Right lobe of liver (tissue), 4 donors: ENCODE results near the gene CBX5.

Experiments
- POLR2A ChIP-seq: fragments of 450-650 bp; IDR thresholded peaks from one replicate; pipeline ENCODE4 v1.6.1; 2017; ENCODE audit warnings: antibody characterized with exemption, mild to moderate bottlenecking
- TF ChIP-seq, protein P1 (sequence below), 4 donors: fragments of 200-600 bp in 3 of 4; fragments of 450-650 bp in 1 of 4; IDR thresholded peaks; one replicate each; pipeline versions ENCODE4 v1.5.1 to v1.8.0; 2016 to 2022; ENCODE audit warnings: antibody characterized with exemption in 4 of 4, mild to moderate bottlenecking in 2 of 4
- donor health status: DM: no; HTN: no; CAD: no.
- donor health status: DM: no; HTN: no; CAD: no.
- donor health status: DM: no; HTN: yes; CAD: no.

- TF ChIP-seq, protein P1, sequence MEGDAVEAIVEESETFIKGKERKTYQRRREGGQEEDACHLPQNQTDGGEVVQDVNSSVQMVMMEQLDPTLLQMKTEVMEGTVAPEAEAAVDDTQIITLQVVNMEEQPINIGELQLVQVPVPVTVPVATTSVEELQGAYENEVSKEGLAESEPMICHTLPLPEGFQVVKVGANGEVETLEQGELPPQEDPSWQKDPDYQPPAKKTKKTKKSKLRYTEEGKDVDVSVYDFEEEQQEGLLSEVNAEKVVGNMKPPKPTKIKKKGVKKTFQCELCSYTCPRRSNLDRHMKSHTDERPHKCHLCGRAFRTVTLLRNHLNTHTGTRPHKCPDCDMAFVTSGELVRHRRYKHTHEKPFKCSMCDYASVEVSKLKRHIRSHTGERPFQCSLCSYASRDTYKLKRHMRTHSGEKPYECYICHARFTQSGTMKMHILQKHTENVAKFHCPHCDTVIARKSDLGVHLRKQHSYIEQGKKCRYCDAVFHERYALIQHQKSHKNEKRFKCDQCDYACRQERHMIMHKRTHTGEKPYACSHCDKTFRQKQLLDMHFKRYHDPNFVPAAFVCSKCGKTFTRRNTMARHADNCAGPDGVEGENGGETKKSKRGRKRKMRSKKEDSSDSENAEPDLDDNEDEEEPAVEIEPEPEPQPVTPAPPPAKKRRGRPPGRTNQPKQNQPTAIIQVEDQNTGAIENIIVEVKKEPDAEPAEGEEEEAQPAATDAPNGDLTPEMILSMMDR (IDR thresholded peaks at IDR 0.05), result no peak
- no peak for TF ChIP-seq POLR2A
These were observed 71.3 kb downstream of the CBX5 start for GRCh38 chr12:54208591-54208990.
